ENCODE results near the gene BMP2K.
"Not testable (repeated sequence)": the region's sequence is repeated elsewhere in the genome, so short reads cannot be mapped to it uniquely, and the experiment has no call there.

Gene BMP2K

GRCh38 chr4:78796526-78796925 is 20.4 kb downstream of the BMP2K start:
- no peak for DNase-seq

DNA sequence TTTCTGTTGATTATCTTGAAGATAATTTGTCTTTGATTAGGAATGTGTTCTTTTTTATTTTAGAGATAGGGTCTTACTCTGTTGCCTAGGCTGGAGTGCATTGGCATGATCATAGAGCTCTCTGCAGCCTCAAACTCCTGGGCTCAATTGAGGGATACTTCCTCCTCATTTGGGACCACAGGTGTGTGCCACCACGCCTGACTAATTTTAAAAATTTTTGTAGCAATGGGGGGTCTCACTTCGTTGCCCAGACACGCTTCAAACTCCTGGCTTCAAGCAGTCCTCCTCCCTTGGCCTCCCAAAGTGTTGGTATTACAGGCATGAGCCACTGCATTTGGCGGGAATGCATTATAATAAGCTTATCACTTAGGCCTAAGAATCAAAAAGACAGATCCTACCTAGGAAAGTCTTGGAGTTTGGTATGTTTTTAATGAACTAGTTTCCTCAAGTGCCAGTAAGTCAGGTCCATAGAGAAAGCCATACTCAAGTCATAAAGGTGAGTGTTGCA is 21.7 kb downstream of the BMP2K start:
- DNase-seq: no peak

DNA sequence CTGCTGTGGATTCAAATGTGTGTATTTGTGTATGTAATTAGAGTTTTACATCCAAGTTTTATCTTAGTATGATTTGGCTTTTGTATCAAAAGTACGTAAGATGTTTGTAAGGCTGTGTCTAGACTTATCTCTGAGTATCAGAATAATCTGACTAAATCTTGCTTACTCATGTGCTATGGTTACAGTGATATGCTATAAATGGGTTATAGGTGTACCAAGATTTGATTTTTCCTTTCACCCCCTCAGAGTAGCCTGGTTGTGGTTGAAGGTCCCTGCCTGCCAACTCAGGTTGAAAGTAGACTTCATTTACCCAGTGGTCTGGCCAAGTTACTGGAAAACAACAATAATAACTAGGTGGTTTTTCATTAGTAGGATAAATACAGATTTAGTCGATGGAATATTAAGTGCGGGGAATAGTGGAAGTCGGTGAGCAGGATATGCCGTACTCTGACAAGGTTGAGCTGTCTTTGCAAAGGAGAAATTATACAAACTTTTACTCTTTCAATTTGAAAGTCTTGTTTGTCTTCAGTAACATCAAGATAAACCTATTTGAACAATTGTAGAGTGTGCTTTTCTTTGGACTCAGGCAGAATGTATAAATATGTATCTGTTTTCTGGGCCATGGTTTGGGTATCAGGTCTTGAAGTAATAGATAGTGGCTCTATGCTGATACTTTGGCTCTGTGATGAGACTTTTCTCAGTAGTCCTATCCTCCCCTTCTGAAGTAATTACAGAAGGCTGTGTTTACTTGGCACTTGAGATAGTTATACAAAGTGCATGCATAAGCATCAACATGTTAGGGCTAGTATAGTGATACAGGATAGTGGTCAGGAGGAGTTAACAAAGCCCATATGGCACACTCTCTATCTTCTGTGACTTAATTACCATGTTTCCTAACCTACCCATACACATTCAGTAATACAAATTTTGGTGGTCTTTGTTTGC is 23.7 kb downstream of the BMP2K start:
- DNase-seq: no peak

- no peak for DNase-seq
These were observed 24.8 kb downstream of the BMP2K start for GRCh38 chr4:78800965-78801364.

- DNase-seq: no peak
These were observed 27.8 kb downstream of the BMP2K start for GRCh38 chr4:78803983-78804382.

GRCh38 chr4:78806943-78807460 is 30.9 kb downstream of the BMP2K start:
- no peak for DNase-seq

- no peak for DNase-seq
These were observed 33.1 kb downstream of the BMP2K start for GRCh38 chr4:78809295-78809694.

- DNase-seq: no peak
These were observed 34.0 kb downstream of the BMP2K start for GRCh38 chr4:78809928-78810835.

DNA sequence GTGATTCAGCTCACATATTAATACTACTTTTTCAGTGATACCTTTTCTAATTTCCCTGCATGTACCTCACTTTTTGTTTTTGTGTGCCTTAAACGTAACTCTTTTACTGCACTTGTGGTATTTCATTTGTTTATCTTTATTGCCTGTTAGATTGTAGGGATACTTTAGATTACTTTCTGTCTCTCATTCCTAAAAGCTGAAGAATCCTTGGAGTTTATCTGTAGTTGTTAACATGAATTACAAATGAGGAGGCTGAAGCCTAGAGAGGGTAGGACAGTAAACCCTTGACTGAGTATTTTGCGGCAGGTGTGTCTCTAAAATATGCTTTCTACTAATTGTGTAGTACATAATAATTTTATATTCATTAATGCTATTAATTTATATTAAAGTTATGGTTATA is 34.9 kb downstream of the BMP2K start:
- no peak for DNase-seq

DNA sequence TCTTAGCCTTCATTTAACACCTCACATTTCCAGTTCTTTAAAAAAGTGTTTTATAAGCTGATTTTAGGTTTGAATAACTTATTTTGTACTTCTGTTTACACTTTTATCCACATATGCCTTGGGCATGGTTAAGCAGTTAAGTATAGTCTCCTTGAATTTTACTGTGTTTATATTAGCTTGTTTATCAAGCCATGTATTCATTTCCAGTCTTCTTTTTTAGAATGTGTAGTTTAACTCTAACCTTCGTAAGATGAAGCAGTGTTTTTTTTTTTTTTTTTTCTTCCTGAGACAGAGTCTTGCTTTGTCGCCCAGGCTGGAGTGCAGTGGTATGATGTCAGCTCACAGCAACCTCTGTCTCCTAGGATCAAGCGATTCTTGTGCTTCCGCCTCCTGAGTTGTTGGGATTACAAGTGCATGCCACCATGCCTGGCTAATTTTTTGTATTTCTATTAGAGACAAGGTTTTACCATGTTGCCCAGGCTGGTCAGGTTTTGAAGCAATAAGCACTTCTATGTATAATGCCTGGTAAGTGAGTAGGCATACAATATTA is 42.5 kb downstream of the BMP2K start:
- no peak for DNase-seq

DNA sequence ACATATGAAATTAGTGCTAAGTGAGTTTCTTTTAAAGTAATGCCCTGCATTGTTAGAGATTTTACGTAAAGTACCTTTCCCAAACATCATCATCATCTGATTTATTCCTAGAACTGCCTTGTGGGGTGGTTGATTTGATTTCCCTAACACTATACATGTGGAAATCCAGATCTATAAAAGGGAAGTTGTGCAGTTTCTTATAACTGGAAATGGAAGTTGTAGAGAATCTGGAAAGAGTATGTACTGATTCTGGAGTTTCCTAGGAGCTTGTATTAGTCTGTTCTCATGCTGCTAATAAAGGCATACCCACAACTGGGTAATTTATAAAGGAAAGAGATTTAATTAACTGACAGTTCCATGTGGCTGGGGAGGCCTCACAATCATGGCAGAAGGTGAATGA is 47.9 kb downstream of the BMP2K start:
- no peak for DNase-seq

GRCh38 chr4:78827191-78827590 is 51.0 kb downstream of the BMP2K start:
- DNase-seq: no peak

GRCh38 chr4:78829296-78829695 is 53.1 kb downstream of the BMP2K start:
- DNase-seq: no peak

DNA sequence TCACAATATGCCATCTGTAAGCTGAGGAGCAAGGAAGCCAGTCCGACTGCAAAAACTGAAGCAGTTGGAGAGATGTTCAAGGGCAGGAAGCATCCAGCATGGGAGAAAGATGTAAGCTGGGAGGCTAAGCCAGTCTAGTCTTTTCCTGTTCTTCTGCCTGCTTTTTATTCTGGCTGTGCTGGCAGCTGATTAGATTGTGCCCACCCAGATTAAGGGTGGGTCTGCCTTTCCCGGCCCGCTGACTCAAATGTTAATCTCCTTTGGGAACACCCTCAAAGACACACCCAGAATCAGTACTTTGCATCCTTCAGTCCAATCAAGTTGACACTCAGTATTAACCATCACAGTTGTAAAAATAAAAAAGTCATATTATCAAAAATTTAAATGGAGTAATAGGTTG is 63.5 kb downstream of the BMP2K start:
- not testable (repeated sequence) for DNase-seq

DNA sequence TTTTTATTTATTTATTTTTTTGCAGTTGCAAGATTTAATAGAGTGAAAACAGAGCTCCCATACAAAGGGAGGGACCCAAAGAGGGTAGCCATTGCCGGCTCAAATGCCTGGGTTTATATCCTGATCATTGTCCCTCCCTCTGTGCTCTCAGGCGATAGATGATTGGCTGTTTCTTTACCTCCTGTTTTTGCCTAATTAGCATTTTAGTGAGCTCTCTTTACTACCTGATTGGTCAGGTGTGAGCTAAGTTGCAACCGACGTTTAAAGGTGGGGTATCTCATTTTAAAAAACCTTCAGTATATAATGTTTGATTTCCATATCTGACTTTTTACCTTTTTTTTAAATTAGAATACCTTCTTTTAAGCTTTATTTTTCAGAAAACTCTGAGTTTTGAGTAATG is 64.1 kb downstream of the BMP2K start:
- DNase-seq: not testable (repeated sequence)

- DNase-seq: no peak
These were observed 69.3 kb downstream of the BMP2K start for GRCh38 chr4:78845472-78845871.

- no peak for DNase-seq
These were observed 70.1 kb downstream of the BMP2K start for GRCh38 chr4:78846258-78846657.

DNA sequence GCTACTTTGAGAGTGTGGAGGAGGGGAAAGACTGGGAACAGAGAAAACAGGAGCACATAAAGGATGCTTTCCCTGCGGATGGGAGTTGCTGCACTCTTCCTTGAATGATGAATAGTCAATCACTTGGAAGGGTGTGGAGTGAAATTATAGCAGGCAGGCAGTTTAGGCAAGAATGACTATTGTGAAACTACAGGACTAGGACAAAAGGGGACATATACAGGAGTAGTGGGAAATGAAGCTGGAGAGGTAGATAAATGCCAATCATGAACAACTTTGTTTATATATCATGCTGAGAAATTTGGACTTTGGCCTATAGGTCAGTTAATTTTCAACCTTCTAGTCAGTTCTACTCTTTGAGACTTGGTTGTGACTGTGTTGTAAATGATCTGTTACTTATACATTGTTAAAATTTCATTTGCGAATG is 86.2 kb downstream of the BMP2K start:
- no peak for DNase-seq

DNA sequence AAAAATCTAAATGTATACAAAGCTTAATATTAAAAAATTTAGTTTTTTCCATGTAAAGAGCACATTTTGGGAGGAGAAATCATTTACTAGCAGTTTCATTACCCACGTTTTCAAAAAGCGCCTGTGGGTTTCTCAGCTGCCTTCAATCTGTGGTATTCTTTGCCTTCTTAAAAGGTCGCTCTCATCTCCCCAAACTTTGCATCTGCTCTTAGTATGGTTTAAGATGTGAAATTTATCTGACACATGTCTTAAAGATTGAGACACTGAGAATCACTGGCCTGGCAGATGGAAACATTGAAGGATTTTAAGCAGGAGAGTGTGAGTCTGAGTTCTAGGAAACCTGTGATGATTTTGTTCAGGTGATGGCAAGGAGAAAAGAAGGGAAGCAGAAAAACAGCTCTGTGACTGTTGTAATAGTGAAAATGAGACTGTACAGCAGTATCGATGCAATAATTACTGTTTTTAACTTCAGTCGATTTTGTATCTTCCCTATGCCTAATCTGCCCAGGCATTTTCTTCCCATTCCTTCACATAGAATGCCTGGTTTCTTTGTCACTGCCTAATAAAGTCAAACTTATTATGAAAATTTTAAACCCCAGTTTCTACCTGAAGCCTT is 87.2 kb downstream of the BMP2K start:
- no peak for DNase-seq

- DNase-seq: no peak
These were observed 87.8 kb downstream of the BMP2K start for GRCh38 chr4:78863991-78864390.

- peak; percentile 59 for DNase-seq
These were observed 88.4 kb downstream of the BMP2K start for GRCh38 chr4:78864405-78865024.

DNA sequence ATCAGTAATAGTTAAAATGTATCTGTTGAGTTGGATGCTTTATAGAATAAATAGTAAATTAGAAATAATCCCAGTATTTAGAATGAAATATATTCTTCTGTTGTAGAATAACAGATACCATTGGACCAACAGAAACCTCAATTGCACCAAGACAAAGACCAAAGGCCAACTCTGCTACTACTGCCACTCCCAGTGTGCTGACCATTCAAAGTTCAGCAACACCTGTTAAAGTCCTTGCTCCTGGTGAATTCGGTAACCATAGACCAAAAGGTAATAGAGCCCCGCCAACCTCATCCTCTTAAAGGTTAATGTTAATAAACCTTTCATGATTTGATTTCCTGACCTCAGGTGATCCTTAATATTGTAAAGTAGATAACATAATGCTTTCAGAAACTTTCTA is 89.3 kb downstream of the BMP2K start:
- DNase-seq: no peak
